GM21515 (cell line): Measurements from ENCODE around the gene TICAM2.

Experiments used
- ATAC-seq: cut with Tn5 transposase; IDR thresholded peaks from one replicate; pipeline ENCODE4 v1.9.1; 2021; ENCODE audit not compliant: unreplicated experiment

TICAM2 gene

DNA sequence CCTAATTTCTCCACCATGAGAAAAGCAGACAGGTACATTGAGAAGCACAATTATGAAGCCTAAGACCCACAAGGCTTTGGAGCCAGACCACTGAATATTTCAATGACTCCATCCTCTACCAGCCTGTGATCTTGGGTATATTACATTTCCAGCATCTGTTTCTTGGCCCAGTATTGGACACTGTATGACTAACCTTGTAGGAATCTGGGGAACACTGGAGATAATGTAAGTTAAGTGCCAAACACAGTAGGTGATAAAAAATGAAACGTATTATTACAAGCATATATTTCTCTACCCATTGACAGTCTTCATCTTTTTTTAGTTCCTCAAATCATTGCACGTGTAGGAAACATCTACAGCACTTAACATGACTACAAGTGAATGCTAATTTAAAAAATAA is 29.1 kb downstream of the TICAM2 start:
- ATAC-seq: no peak

DNA sequence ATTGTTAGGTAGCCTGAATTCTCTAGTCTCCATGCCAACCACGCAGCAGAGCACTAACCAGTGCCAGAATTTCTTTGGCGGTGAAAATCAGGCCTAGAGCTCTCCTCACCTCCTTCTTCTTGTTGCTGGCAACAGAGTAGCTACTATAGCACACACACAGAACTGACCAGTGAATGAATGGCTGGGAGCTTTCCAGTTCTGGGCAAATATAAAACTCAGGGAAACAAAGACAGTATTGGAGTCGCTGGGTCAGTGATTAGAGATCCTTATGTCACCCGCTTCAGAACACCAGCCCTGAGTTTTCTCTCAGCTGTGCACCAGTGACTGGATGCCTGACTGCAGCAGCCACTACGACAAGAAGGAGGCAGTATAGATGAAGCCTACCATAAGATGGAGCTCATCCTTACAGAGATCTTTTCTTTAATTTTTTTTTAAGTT is 30.8 kb downstream of the TICAM2 start:
- ATAC-seq: no peak

DNA sequence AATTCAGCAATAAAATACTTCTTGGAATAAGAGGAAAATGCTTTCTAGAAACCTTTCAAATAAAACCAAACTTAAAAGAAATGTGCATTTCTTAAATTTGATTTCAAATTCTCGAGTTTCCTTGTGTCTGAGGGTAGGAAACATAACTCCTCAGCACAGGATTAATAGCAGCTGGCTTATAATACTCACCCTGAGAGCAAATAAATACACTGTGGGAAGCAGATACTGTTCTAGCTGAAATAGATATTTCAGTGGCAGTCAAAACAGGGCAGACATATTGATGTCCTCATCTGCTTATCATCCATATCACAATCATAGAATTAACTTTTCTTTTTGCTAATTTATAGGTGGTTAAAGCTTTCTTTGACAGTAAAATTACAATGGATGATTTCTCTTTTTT is 33.6 kb downstream of the TICAM2 start:
- no peak for ATAC-seq

DNA sequence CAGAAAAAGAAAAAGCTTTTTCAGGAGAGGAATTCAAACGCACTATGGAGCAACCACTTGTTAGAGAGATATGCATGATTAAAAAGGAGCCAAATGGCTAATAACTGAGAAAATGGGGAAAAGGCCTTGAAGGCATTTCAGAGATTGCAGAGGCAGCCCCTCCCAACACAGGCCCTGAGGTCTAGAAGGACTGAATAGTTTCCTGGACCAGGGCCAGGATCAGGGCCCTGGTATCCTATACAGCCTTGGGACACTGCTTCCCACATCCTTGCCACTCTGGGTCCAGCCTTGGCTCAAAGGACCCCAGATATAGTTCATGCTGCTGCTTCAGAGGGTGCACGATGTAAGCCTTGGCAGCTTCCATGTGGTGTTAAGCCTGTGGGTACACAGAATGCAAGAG is 37.0 kb downstream of the TICAM2 start:
- no peak for ATAC-seq

DNA sequence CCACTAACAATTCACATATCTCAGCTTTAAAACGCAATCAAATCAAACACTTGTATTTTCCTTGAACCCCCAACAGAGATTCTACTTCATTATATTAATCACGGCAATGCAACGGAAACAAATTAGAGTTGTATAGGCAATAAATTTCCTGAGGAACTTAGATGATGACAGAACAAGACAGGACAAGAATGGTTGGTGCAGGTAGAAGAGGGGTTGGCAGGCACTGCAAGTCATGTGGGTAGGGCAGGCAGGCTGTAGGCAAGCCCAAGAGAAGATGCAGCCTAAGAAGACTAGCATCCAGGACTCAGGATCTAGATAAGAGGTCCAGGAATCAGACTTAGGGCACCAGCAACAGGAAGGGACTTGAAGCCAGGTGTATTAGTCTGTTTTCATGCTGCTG is 41.1 kb downstream of the TICAM2 start:
- no peak for ATAC-seq

DNA sequence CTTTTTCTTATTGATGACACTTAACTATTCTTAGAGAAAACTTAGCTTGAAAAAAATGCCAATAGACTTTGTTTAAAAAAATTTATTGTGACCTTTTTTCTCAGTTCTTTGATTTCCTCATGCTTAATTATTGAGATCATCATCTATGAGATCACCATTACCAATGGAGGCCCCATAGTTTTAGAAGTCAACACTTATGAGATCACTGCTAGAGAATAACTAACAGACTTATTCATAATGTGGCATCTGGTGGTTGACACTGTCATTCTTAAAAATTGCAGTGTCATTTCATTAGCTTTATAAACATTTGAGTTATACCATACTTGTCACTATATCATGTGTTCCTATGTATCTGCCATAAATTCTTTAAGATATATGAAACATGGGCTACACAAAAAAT is 42.8 kb downstream of the TICAM2 start:
- ATAC-seq: no peak

DNA sequence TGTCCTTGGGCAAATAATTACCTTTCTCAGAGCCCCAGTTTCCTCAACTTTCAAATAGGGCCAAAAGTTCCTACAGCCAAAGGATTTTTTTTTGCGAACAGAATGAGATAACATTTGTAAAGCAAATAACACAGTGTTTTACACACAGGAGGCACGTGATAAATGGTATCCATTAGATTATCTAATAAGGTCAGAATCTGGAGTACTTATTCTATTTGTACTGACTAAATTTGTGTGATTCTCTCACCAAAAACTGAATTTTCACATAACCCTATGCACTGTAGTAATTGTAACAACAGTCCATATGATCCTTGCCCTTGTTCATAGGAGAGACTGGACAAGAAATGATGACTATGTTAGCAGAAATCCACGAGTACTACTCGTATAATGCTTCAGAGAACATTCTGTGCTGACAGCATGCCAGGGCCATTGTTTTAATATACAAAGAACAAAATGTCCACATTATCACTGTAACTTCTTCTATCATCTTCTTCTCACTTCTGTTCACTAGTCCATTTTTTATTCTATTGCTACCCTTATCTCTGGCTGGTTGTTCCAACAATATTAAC is 43.8 kb downstream of the TICAM2 start:
- ATAC-seq: no peak

DNA sequence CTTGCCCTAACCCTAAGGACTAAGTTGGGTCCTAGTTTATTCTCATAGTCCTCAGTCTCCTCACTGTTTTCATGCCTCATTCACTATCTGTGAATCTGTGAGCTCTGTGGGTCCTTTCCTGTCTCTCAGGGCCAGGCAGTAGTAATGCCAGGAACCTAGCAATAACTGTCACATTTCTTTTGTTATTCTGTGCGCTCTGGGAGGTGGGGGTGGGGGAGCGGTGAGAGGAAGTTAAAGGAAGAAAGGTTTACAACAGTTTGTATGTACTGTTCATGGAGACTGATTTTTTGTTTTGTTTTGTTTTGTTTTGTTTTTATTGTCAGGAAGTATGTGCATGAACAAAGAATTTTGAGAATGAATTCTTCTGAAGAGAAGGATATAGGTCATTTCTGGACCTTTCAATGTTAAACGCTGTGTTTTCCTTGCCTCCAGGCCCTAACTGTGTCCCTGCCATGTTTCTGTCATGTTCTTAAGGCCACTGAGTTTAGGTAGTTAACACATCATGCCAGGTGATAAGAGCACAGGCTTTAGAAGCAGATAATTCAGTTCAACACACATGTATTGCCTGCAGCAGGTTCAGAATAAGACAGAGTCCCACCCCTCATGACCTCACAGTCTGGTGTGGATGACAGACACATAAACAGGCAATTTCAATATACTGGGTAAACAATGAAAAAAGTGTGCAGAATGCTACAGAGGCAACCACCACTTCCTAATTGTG is 44.5 kb downstream of the TICAM2 start:
- no peak for ATAC-seq

DNA sequence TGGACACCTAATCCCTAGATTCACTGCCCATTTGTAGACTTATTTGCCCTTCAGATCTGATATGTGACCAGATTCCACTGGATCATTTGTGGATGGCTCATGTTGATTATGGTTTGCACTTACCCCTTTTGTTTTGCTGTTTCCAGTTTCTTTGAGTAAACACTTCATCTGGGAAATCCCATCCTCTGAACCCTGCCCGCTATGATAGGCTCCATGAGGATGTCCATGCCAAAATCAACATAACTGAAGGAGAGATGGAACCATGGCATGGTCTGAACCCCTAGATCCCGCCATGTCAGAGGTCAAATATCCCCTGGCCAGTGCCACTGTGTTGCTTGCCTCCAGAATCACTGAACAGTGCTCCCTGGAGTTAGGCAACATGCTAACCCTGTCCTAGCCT is 46.0 kb downstream of the TICAM2 start:
- ATAC-seq: no peak

DNA sequence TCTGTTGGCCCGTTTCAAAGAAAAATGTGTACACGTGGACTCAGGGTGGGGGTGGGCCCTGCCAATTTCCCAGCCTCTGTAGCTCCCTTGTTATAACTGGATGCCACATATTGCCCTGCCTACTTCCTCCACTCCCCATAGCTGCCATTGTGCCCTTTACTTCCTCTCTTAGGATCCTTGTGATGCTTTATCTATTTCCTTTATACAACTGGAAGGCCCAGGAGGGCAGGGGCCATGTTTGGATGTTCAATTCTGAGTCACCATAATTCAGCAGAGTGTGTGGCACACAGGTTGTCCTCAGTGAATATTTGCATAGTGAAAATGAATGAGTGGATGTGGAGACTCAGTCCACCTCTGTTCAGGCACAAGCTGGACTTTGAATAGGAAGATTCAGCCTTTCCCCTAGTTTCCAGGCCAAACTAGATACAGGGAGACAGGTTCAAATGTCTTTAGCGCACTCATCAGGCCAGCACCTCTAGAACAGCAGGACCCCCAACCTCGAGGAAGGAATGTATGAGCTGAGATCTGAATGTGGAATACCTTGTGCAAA is 47.1 kb downstream of the TICAM2 start:
- no peak for ATAC-seq

DNA sequence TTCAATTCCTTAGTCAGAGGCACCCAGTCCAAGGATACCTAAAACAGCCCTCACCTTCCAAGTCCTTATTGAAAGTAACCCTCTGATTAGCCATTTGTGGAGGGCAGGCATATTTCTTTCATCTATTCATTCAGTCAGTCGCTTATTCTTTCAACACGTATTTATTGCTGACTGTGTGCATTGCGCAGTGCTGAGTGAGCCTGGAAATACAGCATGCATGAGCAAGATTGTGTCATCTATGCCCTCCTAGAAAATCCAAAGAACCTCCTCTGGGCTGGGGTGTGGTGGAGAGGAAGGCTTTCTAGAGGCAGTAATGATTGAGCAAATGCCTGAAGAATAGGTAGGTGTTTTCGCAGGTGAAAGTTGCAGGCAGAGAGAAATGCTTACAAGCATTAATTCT is 49.2 kb downstream of the TICAM2 start:
- ATAC-seq: no peak

DNA sequence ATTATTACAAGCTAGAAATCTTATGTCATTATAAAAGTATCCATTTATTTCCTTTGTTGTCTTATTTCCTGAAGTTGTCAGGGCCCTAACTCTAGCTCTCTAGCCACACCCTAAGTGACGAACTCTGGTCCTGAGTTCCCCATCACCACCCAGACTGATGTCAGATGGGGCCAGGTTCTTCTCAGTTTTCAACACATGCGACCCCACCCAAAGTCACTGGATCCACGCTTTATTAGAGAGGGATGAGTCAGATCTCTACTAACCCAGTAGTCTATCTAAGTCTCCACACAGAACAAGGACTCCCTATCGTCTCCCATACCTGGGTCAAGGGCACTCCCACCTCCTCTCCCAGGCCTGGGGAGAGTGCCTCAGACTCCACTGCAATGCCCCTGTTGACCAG is 50.9 kb downstream of the TICAM2 start:
- ATAC-seq: no peak

DNA sequence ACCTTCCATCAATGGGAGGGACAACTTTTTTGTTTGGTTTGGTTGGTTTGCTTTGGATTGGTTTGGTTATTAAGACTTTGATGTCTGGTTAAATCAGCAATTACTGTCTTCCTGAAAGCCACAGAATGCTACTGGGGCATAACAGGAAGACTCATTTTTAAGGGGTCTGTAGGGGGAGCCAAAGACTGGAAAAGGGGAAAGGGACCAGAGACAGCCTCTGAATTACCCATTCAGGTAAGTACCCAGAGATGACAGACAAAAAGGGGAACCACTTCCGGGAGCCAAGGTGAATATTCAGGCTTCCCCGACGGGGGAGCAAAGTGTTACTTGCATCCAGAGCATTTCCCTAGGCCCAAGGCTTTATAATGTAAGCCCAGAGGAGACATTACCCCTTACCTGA is 53.1 kb downstream of the TICAM2 start:
- no peak for ATAC-seq

DNA sequence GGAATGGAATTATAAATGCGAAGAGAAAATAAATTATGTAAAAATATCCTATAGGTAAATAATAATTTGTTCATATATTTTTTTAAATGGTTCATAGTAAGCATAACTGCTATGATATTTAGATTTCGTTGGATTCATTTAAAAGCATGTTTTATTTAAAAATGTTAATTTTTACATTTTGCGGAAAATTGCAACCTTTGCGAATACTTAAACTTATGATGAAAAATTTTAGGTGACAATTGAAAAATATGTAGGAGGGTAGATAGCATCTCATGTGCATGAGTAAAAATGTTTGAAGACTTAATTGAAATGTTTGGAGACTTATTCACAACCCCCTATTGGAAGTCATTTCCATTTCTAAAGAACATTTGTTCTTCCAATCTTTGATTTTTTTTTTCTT is 53.6 kb downstream of the TICAM2 start:
- no peak for ATAC-seq

DNA sequence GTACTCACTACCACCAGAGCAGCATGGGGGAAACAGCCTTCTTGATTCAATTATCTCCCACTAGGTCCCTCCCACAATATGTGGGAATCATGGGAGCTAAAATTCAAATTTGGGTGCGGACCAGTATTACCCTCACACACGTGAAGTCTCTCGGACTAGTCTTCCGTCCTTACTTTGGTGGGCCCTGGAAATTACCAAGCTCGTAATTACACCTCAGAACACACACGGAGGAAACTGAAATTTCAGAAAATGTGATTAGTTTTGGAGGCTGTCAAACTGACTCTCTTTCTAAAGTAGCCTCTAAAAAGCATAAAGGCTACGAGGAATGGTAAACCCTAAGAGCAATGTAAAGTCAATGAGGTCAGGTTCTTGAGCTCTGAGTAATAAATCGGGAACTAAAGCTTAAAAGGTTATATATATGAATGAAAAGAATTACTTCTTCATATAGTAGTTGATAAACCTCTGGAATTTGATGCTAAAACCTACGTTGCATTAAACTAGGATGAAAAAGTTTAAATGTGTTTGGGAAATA is 56.9 kb downstream of the TICAM2 start:
- ATAC-seq: no peak

DNA sequence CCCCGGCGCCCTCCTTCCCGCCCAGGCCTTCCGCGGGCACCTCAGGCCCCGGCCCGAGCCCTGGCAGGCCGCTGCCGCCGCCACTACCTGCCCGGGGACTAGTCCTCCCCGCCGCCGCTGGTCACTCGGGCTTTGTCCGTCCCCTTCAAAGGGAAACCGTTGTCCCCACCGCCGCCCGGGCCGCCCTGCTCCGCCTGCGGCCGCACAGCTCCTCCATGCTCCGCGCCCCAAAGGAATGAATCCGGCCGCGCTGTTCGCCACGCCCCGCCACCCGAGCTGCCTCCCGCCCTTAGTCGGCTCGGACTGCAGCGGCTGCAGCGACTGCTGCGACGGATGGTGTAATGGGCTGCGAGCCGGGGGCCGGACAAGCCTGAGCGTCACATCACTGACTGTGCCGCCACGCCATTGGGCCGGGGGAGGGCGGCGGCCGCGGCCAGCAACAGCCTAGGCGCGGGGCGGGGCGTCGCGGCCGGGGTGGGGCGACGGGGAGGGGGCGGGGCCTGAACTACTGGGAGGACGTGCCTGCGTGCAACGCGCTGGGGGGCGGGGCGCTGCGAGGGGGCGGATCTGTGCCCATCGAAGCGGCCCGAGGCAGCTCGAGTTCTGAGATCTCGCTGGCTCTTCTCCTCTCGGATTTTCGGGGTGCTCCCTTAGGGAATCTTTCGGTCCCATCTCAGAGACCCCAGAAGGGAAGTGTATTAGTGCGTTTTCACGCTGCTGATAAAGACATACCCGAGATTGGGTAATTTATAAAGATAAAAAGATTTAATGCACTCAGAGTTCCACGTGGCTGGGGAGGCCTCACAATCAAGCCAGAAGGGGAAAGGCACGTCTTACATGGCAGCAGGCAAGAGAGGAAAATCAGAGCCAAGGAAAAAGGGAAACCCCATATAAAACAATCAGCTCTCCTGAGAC is 57.6 kb downstream of the TICAM2 start, which contains the start of gene FEM1C:
TSS of gene FEM1C (minus strand) at position 340 of the 915 bp plus-strand sequence. CDS start 1,282 bp downstream, outside the sequence.
- peak; percentile 95 for ATAC-seq

DNA sequence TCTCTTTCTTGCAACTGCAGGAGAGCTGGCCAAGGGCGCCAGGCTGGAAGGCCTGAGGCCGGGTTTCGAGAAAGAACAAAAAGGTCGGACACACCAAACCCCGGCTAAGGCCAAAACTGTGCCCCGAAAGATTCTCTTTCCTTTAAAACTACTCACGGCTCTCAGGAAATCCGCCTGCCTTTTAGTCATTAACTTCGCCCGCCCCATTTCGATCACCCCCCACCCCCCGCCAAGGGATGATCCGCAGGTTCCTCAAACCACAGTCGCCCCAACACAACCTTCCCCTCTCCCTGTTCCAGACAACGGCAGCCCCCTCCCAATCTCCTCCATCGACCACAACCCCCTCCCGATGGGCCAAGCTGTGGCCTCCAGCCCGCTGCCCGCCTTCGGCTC is 58.2 kb downstream of the TICAM2 start:
- ATAC-seq: peak; percentile 6

DNA sequence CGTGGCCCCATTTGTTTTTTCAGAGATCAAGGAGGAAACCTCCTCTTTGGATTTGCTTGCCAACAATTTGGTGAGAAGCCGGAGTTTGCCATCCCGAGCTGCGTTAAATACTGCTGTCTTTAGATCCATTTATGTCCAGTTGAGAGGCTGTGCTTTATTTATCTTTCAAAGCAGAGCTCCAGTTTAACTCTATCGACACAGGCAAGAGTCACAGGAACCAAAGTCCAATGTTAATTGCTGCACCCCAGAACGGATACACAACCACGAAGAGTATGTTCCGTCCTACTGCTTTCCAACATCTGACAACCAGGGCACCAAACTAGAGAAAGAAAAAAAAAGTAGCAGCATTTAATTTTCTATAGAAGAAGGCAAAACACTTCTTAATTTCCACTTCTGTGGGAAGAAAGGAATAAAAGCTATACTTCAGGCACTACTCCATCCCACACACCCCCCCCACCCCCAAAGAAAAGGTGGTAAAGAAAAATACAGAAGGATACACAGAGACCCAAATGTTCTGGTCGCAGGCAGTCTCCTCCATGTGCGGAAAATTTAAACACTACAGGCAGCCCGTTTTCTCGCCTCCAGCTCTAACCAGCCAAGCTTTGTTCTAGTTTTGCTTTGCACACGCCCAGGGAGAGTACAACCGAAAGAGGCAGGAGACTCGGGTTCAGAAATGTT is 58.8 kb downstream of the TICAM2 start:
- ATAC-seq: peak; percentile 46

DNA sequence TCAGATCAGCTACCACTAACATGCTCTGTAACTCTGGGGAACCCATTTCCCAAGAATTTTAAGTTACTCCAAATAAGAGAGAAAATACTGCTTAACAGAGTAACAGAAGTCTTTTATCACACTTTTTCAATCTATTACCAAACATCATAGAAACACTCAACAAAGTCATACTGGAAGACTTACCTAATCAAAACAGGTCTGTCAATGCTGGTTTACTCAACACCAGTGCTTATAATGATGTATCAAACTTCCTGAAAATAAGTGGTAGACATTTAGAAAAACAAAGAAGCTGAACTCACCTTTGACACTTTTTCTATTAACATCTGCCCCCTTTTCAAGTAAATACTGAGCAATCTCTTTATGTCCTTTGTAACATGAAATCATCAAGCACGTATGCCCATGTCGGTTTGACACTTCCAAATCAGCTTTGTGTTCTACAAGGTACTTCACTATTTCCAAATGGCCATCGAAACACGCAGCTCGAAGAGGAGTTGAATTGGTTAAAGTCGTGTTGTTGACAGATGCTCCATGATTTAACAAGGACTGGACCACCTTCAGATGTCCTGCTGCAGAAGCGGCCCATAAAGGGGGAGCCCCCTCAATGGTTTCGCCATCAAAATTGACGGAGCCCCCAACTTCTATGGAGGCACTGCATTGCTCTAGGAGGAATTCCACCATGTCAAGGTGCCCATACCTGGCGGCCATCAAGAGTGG is 59.5 kb downstream of the TICAM2 start:
- no peak for ATAC-seq

DNA sequence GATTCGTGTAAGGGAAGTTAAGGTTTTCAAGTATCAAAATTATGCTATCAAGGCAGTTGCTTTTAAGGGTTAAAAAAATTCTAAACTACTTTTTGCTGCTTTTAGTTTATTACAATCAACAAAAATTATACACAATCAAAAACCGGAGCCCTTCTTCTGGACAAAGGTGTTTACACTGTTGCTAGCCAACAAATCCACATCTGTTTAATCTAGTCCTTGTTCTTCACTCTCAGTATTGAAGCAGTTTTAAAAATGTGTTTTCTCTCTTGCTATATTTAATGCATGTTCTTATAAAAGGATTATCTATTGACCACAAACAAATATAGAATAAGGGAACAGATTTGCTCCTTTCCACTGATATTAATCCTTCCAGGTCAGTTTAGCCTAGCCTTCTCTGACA is 60.2 kb downstream of the TICAM2 start:
- no peak for ATAC-seq
